Calu3 (cell line): ENCODE data around the gene CSH2. TPM values are rescaled to one million over a fixed set of nuclear protein-coding genes. Genes with fewer than 3 reads are reported as not detected.
A peak's percentile ranks its signal among the peaks of the same experiment; 100 is the strongest.
"Not testable (repeated sequence)": the region's sequence is repeated elsewhere in the genome, so short reads cannot be mapped to it uniquely, and the experiment has no call there.

ENCODE experiments used
- BruUV-seq: library from RNA; stranded (reverse); fragments of 400-500 nt; replicated peaks from 2 replicates; lab custom pipeline; 2021; lab: Mats Ljungman, UMichigan
- CTCF ChIA-PET: fragments of 300-600 bp; sonication (Branson Sonifier 250); formaldehyde crosslinking; loops from one replicate; lab custom pipeline; 2022; ENCODE audit warnings: antibody characterized with exemption; lab: Charles Lee
- DNase-seq: peaks from one replicate; pipeline ENCODE4 v3.0.0; 2022
- H3K27ac Mint-ChIP-seq: one replicate; pipeline ENCODE4 v1.8.0; 2022; ENCODE audit warnings: mixed read lengths; ENCODE audit not compliant: unreplicated experiment
- H3K27me3 Mint-ChIP-seq: one replicate; pipeline ENCODE4 v1.8.0; 2022; ENCODE audit warnings: mixed read lengths; ENCODE audit not compliant: unreplicated experiment
- H3K36me3 Mint-ChIP-seq: one replicate; pipeline ENCODE4 v1.8.0; 2022; ENCODE audit warnings: mild to moderate bottlenecking, moderate library complexity, mixed read lengths; ENCODE audit not compliant: insufficient read depth, unreplicated experiment
- H3K4me1 Mint-ChIP-seq: one replicate; pipeline ENCODE4 v1.8.0; 2022; ENCODE audit warnings: mild to moderate bottlenecking, low read depth, mixed read lengths; ENCODE audit not compliant: unreplicated experiment
- H3K4me3 Mint-ChIP-seq: one replicate; pipeline ENCODE4 v1.8.0; 2022; ENCODE audit warnings: mild to moderate bottlenecking, low read depth, moderate library complexity, mixed read lengths; ENCODE audit not compliant: unreplicated experiment
- H3K9me3 Mint-ChIP-seq: one replicate; pipeline ENCODE4 v1.8.0; 2022; ENCODE audit warnings: low read depth, mixed read lengths; ENCODE audit not compliant: unreplicated experiment
- CTCF ChIP-seq: fragments of 200-600 bp; IDR thresholded peaks from one replicate; pipeline ENCODE4 v1.8.0; 2022; ENCODE audit warnings: antibody characterized with exemption; ENCODE audit not compliant: unreplicated experiment
- intact Hi-C: fragments of 100-400 bp; cut with micrococcal nuclease; formaldehyde crosslinking; loops from one replicate; pipeline ENCODE4 v1.10.0; 2022; ENCODE audit not compliant: unreplicated experiment
- total RNA-seq: library from RNA; stranded (reverse); gene quantifications from 2 replicates; pipeline ENCODE4 v1.2.3, GENCODE V29; 2022

Gene CSH2
- total RNA-seq, 1 experiment from 2014 or later = not detected

GRCh38 chr17:63848834-63849689 is 24.4 kb downstream of the CSH2 start:
- H3K4me3 Mint-ChIP-seq = peak overlapping the region; percentile 48
- H3K36me3 Mint-ChIP-seq = peaks cover 14% of the 10 kb centered on the region
- peak; percentile 64 for TF ChIP-seq CTCF
- H3K27ac Mint-ChIP-seq = peak overlapping the region; percentile 84
- intact Hi-C loops = no loop called here
- H3K27me3 Mint-ChIP-seq = no peaks in the 10 kb centered on the region
- H3K4me1 Mint-ChIP-seq = no peaks in the 10 kb centered on the region
- no peaks in the 10 kb centered on the region for H3K9me3 Mint-ChIP-seq
- no TSS peak for BruUV-seq
- DNase-seq = peak; percentile 92
- CTCF ChIA-PET = interaction anchor here (0.7 kb wide), 3 partner anchors 11 to 1346 kb away, joined by 3 to 10 read pairs (median 7); no protein-coding TSS in a partner anchor

DNA sequence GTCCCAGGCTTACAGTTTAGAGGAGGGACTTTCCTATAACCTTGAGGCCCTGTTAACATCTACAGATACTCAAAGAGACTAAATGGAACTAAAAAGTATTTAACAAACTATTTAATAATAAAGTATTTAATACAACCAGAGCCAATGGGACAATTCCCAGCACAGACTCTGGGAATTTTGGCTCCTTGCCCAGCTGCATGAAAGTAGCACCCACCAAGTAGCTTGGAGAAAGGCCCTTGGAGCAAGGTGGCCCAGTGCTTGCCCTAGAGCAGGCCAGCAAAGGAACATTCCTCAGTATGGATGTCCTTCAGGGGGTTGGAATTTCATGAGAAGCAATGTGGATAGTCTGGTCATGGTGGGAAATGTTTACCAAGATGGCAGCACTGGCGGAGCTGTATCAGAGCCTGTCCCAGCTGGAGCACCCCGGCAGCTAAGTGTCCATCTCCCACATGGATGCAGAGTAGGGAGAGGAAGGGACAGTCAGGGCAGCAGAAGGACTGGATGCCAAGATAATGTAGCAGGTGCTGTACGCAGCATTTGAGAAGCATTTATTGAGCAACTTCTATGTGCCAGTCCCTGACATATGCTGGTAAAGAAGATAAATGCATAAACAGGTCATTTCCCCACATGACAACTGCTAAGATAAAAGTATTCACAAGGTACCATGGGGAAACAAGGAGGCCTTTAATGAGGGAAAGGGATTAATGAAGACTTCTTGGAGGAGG is 25.8 kb downstream of the CSH2 start:
- Mint-ChIP-seq H3K36me3 (peaks cover 26% of the 10 kb centered on the region), H3K4me1 (no peaks in the 10 kb centered on the region), H3K4me3 (no peak overlapping the region), H3K27me3 (no peaks in the 10 kb centered on the region), H3K27ac (peak overlapping the region; percentile 71), H3K9me3 (no peaks in the 10 kb centered on the region)
- DNase-seq = no peak
- no TSS peak for BruUV-seq
- no peak for TF ChIP-seq CTCF
- intact Hi-C loops = no loop called here
- CTCF ChIA-PET = no interaction called here

DNA sequence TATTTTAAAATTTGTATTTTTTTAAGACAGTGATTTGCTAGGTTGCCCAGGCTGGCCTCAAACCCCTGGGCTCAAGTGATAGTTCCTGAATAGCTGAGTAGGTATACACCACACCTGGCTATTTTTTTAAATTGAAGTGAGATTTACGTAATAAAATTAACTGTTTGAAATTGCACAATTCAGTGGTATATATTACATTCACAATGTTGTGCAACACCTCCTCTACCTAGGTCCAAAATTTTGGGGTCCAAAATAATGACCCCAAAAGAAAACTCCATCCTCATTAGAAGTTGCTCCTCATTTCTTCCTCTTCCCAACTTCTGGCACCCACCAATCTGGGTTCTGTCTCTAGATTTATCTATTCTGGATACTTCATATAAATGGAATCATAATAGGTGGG is 28.0 kb downstream of the CSH2 start:
- Mint-ChIP-seq H3K4me3 (no peak overlapping the region), H3K27me3 (no peaks in the 10 kb centered on the region), H3K9me3 (no peaks in the 10 kb centered on the region), H3K36me3 (peaks cover 47% of the 10 kb centered on the region), H3K4me1 (peaks cover 8% of the 10 kb centered on the region), H3K27ac (no peak overlapping the region)
- intact Hi-C loops = no loop called here
- CTCF ChIA-PET = no interaction called here
- TF ChIP-seq CTCF = no peak
- no peak for DNase-seq
- no TSS peak for BruUV-seq

DNA sequence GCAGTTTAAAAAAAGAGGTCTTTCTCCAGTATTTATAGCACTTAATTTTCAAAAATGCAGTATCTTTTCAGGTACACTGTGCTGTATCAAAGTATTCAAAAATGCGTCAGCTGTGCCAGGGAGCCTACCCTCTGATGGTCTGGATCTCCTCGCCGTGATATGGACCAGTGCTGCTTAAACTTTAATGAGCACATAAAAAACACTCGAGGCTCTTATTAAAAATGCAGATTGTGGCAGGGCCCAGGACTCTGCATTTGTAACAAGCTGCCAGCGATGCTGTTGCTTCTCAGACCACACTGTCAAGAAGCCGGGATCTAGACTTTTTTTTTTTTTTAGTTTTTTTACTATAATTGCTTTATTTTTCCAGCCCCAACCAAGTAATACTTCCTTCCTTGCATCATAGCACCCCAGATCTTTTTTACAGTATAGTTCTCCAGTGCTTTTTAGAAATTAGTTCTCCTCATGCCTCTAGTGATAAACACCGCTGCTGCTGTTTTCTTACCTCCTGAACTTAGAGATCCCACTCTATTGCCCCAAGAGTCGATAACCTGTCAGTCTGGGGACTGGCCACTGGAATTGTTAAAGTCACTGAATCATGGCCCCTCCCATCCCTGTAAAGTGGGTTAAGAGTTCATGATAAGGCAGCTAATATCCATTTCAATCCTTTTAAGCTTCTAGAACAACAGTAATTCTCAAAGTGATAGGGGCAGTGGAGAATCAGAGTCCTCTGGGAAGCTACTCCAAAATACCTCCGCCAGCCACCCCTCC is 29.4 kb downstream of the CSH2 start:
- Mint-ChIP-seq H3K27ac (no peak overlapping the region), H3K4me1 (peaks cover 11% of the 10 kb centered on the region), H3K36me3 (peaks cover 43% of the 10 kb centered on the region), H3K27me3 (no peaks in the 10 kb centered on the region), H3K9me3 (no peaks in the 10 kb centered on the region), H3K4me3 (peak overlapping the region; percentile 84)
- intact Hi-C loops = no loop called here
- DNase-seq = no peak
- TF ChIP-seq CTCF = no peak
- CTCF ChIA-PET = no interaction called here
- no TSS peak for BruUV-seq

DNA sequence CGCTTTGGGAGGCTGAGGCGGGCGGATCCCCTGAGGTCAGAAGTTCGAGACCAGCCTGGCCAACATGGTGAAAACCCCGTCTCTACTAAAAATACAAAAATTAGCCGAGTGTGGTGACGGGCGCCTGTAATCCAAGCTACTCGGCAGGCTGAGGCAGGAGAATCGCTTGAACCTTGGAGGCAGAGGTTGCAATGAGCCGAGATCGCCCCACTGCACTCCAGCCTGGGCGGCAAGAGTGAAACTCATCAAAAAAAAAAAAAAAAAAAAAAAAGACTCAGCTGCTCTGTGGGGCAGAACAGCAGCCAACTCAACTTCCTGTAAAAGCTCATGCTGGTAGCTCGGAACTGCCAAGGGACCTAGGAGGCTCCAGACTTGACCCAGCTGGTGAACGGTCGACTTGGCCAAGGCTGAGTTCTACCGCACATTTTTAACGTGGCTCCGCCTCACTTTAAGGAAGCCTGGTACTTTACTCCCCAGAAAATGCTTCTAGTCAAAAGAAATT is 30.0 kb downstream of the CSH2 start:
- BruUV-seq, H3K27me3 Mint-ChIP-seq, H3K9me3 Mint-ChIP-seq, CTCF ChIA-PET, intact Hi-C loops, DNase-seq, H3K27ac Mint-ChIP-seq: not testable (repeated sequence)
- Mint-ChIP-seq H3K36me3 (peaks cover 38% of the 10 kb centered on the region), H3K4me1 (peaks cover 11% of the 10 kb centered on the region), H3K4me3 (peak overlapping the region; percentile 84)
